Hematopoietic multipotent progenitor cell treated with erythropoietin and hydrocortisone succinate and interleukin-3 and kit ligand, for 4 days (in vitro differentiated cells): Measurements from ENCODE around the gene NXPE3.
A peak's percentile ranks its signal among the peaks of the same experiment; 100 is the strongest.
"Not testable (repeated sequence)": the region's sequence is repeated elsewhere in the genome, so short reads cannot be mapped to it uniquely, and the experiment has no call there.

Experiments used
- DNase-seq: peaks from one replicate; pipeline ENCODE4 v3.0.0-alpha.2; 2015

The NXPE3 gene

GRCh38 chr3:101853982-101854381 is 75.0 kb downstream of the NXPE3 start:
- DNase-seq: no peak

- no peak for DNase-seq
Observed at GRCh38 chr3:101854608-101855304, 75.7 kb downstream of the NXPE3 start.

- no peak for DNase-seq
Observed at GRCh38 chr3:101857301-101857741, 78.3 kb downstream of the NXPE3 start.

GRCh38 chr3:101858464-101859030 is 79.5 kb downstream of the NXPE3 start:
- no peak for DNase-seq

GRCh38 chr3:101859882-101860448 is 81.0 kb downstream of the NXPE3 start:
- DNase-seq: no peak

- no peak for DNase-seq
Observed at GRCh38 chr3:101861212-101861788, 82.3 kb downstream of the NXPE3 start.

GRCh38 chr3:101861789-101862415 is 82.9 kb downstream of the NXPE3 start:
- no peak for DNase-seq

GRCh38 chr3:101862416-101863165 is 83.6 kb downstream of the NXPE3 start:
- no peak for DNase-seq

- not testable (repeated sequence) for DNase-seq
Observed at GRCh38 chr3:101864926-101865325, 85.9 kb downstream of the NXPE3 start.

GRCh38 chr3:101865751-101866509 is 86.9 kb downstream of the NXPE3 start:
- peak; percentile 18 for DNase-seq

GRCh38 chr3:101867511-101867910 is 88.5 kb downstream of the NXPE3 start:
- DNase-seq: no peak

- DNase-seq: no peak
Observed at GRCh38 chr3:101867996-101868395, 89.0 kb downstream of the NXPE3 start.

- peak; percentile 79 for DNase-seq
Observed at GRCh38 chr3:101868534-101869464, 89.8 kb downstream of the NXPE3 start.

- no peak for DNase-seq
Observed at GRCh38 chr3:101870138-101870537, 91.1 kb downstream of the NXPE3 start.

- DNase-seq: no peak
Observed at GRCh38 chr3:101873619-101874018, 94.6 kb downstream of the NXPE3 start.

- DNase-seq: no peak
Observed at GRCh38 chr3:101876142-101876541, 97.1 kb downstream of the NXPE3 start.
